Neural progenitor cell (in vitro differentiated cells): Measurements from ENCODE around the gene ZBED3. TPM values are rescaled to one million over a fixed set of nuclear protein-coding genes. Genes with fewer than 3 reads are reported as not detected.

Experiments used
- DNase-seq: peaks from one replicate; pipeline ENCODE4 v3.0.0-alpha.2; 2016; ENCODE audit warnings: low spot score
- H2AFZ ChIP-seq: fragments of 200-600 bp; sonication (generic); replicated peaks from 2 replicates; pipeline ENCODE4 v1.6.1; 2016; ENCODE audit warnings: antibody characterized with exemption
- H3F3A ChIP-seq: fragments of 200-600 bp; sonication (generic); 2 replicates; pipeline ENCODE4 v1.6.1; 2016; ENCODE audit warnings: antibody characterized with exemption, low read depth
- H3K27ac ChIP-seq: fragments of 200-600 bp; sonication (generic); 2 replicates; pipeline ENCODE4 v1.5.1; 2016; ENCODE audit warnings: mild to moderate bottlenecking
- H3K27me3 ChIP-seq: fragments of 200-600 bp; sonication (generic); 2 replicates; pipeline ENCODE4 v1.6.1; 2016; ENCODE audit warnings: mild to moderate bottlenecking, moderate library complexity
- H3K36me3 ChIP-seq: fragments of 200-600 bp; sonication (generic); 2 replicates; pipeline ENCODE4 v1.5.1; 2016
- H3K4me1 ChIP-seq: fragments of 200-600 bp; sonication (generic); 2 replicates; pipeline ENCODE4 v1.6.1; 2016; ENCODE audit warnings: mixed run types
- H3K4me2 ChIP-seq: fragments of 200-600 bp; sonication (generic); 2 replicates; pipeline ENCODE4 v1.6.1; 2016
- H3K4me3 ChIP-seq: fragments of 200-600 bp; sonication (generic); 2 replicates; pipeline ENCODE4 v1.5.1; 2016
- H3K79me2 ChIP-seq: fragments of 200-600 bp; sonication (generic); 2 replicates; pipeline ENCODE4 v1.6.1; 2016; ENCODE audit warnings: low read depth
- H3K9ac ChIP-seq: fragments of 200-600 bp; sonication (generic); 2 replicates; pipeline ENCODE4 v1.6.1; 2016
- H3K9me3 ChIP-seq: fragments of 200-600 bp; sonication (generic); 2 replicates; pipeline ENCODE4 v1.5.1; 2016; ENCODE audit warnings: low read depth
- H4K20me1 ChIP-seq: fragments of 200-600 bp; sonication (generic); 2 replicates; pipeline ENCODE4 v1.6.1; 2016; ENCODE audit warnings: low read depth
- H3K27ac Mint-ChIP-seq: 3 replicates; pipeline ENCODE4 v1.8.0; 2021; ENCODE audit warnings: mixed read lengths
- H3K27me3 Mint-ChIP-seq: 2 replicates; pipeline ENCODE4 v1.8.0; 2022; ENCODE audit warnings: low read depth, mild to moderate bottlenecking, inconsistent platforms, moderate library complexity, mixed read lengths; ENCODE audit not compliant: insufficient read depth
- H3K36me3 Mint-ChIP-seq: 3 replicates; pipeline ENCODE4 v1.8.0; 2021; ENCODE audit warnings: mixed read lengths
- H3K4me1 Mint-ChIP-seq: 3 replicates; pipeline ENCODE4 v1.8.0; 2021; ENCODE audit warnings: mixed read lengths
- H3K4me3 Mint-ChIP-seq: 3 replicates; pipeline ENCODE4 v1.8.0; 2021; ENCODE audit warnings: mild to moderate bottlenecking, moderate library complexity, mixed read lengths
- H3K9me3 Mint-ChIP-seq: 3 replicates; pipeline ENCODE4 v1.8.0; 2020; ENCODE audit warnings: mixed read lengths
- CTCF ChIP-seq: fragments of 200-600 bp; sonication (generic); IDR thresholded peaks from 2 replicates; pipeline ENCODE4 v1.5.1; 2017; ENCODE audit warnings: antibody characterized with exemption, mild to moderate bottlenecking
- EZH2 ChIP-seq: fragments of 200-600 bp; sonication (generic); IDR thresholded peaks from 2 replicates; pipeline ENCODE4 v1.6.1; 2017; ENCODE audit warnings: antibody characterized with exemption, mild to moderate bottlenecking, moderate library complexity
- EZH2phosphoT487 ChIP-seq: fragments of 200-600 bp; sonication (generic); IDR thresholded peaks from 2 replicates; pipeline ENCODE4 v1.6.1; 2017; ENCODE audit warnings: antibody characterized with exemption
- total RNA-seq: library from RNA; depleted of rRNA; stranded (reverse); fragments of >200 nt; gene quantifications from 2 replicates; pipeline ENCODE4 v1.2.3, GENCODE V29; 2015; ENCODE audit warnings: low replicate concordance

The ZBED3 gene
- total RNA-seq, 1 donor from 2014 or later, result 0.36 TPM

GRCh38 chr5:77033338-77033737 lies 53.7 kb downstream of the ZBED3 start:
- Histone ChIP-seq H3K36me3 (peaks cover 24% of the 10 kb centered on the region), H3K9me3 (peaks cover 10% of the 10 kb centered on the region), H3K27ac (no peak overlapping the region), H3F3A (peaks cover 16% of the 10 kb centered on the region), H2AFZ (no peak overlapping the region), H3K4me3 (no peak overlapping the region), H3K27me3 (no peaks in the 10 kb centered on the region), H4K20me1 (no peaks in the 10 kb centered on the region), H3K4me2 (no peak overlapping the region), H3K9ac (no peak overlapping the region), H3K79me2 (peaks cover 14% of the 10 kb centered on the region), H3K4me1 (peaks cover 7% of the 10 kb centered on the region)
- peaks cover 12% of the 10 kb centered on the region for H3K4me1 Mint-ChIP-seq
- no peaks in the 10 kb centered on the region for H3K36me3 Mint-ChIP-seq
- no peak for DNase-seq
- H3K27ac Mint-ChIP-seq, result no peak overlapping the region
- peaks cover 2% of the 10 kb centered on the region for H3K27me3 Mint-ChIP-seq
- peaks cover 17% of the 10 kb centered on the region for H3K9me3 Mint-ChIP-seq
- no peak overlapping the region for H3K4me3 Mint-ChIP-seq
- TF ChIP-seq EZH2phosphoT487 (no peak), EZH2 (no peak), CTCF (no peak)

GRCh38 chr5:77032635-77033034 lies 54.5 kb downstream of the ZBED3 start:
- H3F3A ChIP-seq, result peaks cover 16% of the 10 kb centered on the region
- H3K36me3 ChIP-seq, result peaks cover 18% of the 10 kb centered on the region
- H3K9me3 ChIP-seq, result peaks cover 10% of the 10 kb centered on the region
- no peak overlapping the region for H3K27ac Mint-ChIP-seq
- H3K4me1 ChIP-seq, result peaks cover 7% of the 10 kb centered on the region
- H3K27ac ChIP-seq, result no peak overlapping the region
- no peak overlapping the region for H2AFZ ChIP-seq
- no peak overlapping the region for H3K4me3 Mint-ChIP-seq
- H3K4me1 Mint-ChIP-seq, result peaks cover 12% of the 10 kb centered on the region
- no peaks in the 10 kb centered on the region for H3K27me3 ChIP-seq
- H3K9me3 Mint-ChIP-seq, result peaks cover 20% of the 10 kb centered on the region
- no peaks in the 10 kb centered on the region for H3K36me3 Mint-ChIP-seq
- H3K4me3 ChIP-seq, result no peak overlapping the region
- no peak for TF ChIP-seq EZH2phosphoT487
- no peak for TF ChIP-seq CTCF
- TF ChIP-seq EZH2, result no peak
- H3K9ac ChIP-seq, result no peak overlapping the region
- H4K20me1 ChIP-seq, result no peaks in the 10 kb centered on the region
- no peak for DNase-seq
- peaks cover 14% of the 10 kb centered on the region for H3K79me2 ChIP-seq
- no peak overlapping the region for H3K4me2 ChIP-seq
- H3K27me3 Mint-ChIP-seq, result peaks cover 2% of the 10 kb centered on the region

GRCh38 chr5:77031891-77032290 lies 55.2 kb downstream of the ZBED3 start:
- H3K27me3 Mint-ChIP-seq, result peaks cover 2% of the 10 kb centered on the region
- peak overlapping the region; percentile 82 for H3K4me2 ChIP-seq
- H3F3A ChIP-seq, result peaks cover 16% of the 10 kb centered on the region

More at GRCh38 chr5:77031891-77032290, 55.2 kb downstream of the ZBED3 start:
- H3K27ac ChIP-seq, result no peak overlapping the region
- H3K36me3 Mint-ChIP-seq, result no peaks in the 10 kb centered on the region
- no peak overlapping the region for H2AFZ ChIP-seq
- DNase-seq, result no peak
- H3K9ac ChIP-seq, result no peak overlapping the region
- peaks cover 20% of the 10 kb centered on the region for H3K9me3 Mint-ChIP-seq
- peaks cover 3% of the 10 kb centered on the region for H3K27me3 ChIP-seq
- H3K79me2 ChIP-seq, result peaks cover 14% of the 10 kb centered on the region
- no peak overlapping the region for H3K4me3 ChIP-seq
- H3K9me3 ChIP-seq, result peaks cover 10% of the 10 kb centered on the region
- peaks cover 12% of the 10 kb centered on the region for H3K36me3 ChIP-seq
- no peak overlapping the region for H3K27ac Mint-ChIP-seq
- H3K4me1 ChIP-seq, result peaks cover 7% of the 10 kb centered on the region
- TF ChIP-seq EZH2phosphoT487 (no peak), CTCF (no peak), EZH2 (no peak)
- peaks cover 12% of the 10 kb centered on the region for H3K4me1 Mint-ChIP-seq
- H4K20me1 ChIP-seq, result no peaks in the 10 kb centered on the region
- H3K4me3 Mint-ChIP-seq, result peak overlapping the region; percentile 88
